Measurements from ENCODE around the gene CLDN6.

CLDN6 gene

GRCh38 chr16:3060339-3061127, 42.5 kb upstream of the CLDN6 start:
- Histone ChIP-seq H3K27ac (no peak overlapping the region), H3K4me3 (no peak overlapping the region)
- DNase-seq (ENCODE audit: low spot score), result no peak
- TF ChIP-seq CTCF (IDR thresholded peaks at IDR 0.05), result no peak

GRCh38 chr16:3059723-3060242, 41.8 kb upstream of the CLDN6 start:
- Histone ChIP-seq H3K4me3 (peak overlapping the region; percentile 91), H3K27ac (peak overlapping the region; percentile 26 to 80)
- TF ChIP-seq CTCF (IDR thresholded peaks at IDR 0.05), result no peak
- no peak for DNase-seq (ENCODE audit: low spot score)

GRCh38 chr16:3059041-3059722, 41.2 kb upstream of the CLDN6 start:
- peak; percentile 93 for TF ChIP-seq CTCF (IDR thresholded peaks at IDR 0.05)
- peak overlapping the region; percentile 44 to 80 for H3K27ac ChIP-seq
- peak overlapping the region; percentile 91 for H3K4me3 ChIP-seq
- DNase-seq (ENCODE audit: low spot score), result peak; percentile 90

GRCh38 chr16:3058139-3059030, 40.4 kb upstream of the CLDN6 start:
- no peak for DNase-seq (ENCODE audit: low spot score)
- peak overlapping the region; percentile 44 to 80 for H3K27ac ChIP-seq

GRCh38 chr16:3057181-3058138, 39.5 kb upstream of the CLDN6 start:
- TF ChIP-seq CTCF (IDR thresholded peaks at IDR 0.05), result no peak
- Histone ChIP-seq H3K4me3 (no peak overlapping the region), H3K27ac (no peak overlapping the region)
- DNase-seq (ENCODE audit: low spot score), result no peak

More at GRCh38 chr16:3058139-3059030, 40.4 kb upstream of the CLDN6 start:
- H3K4me3 ChIP-seq, result peak overlapping the region; percentile 91
- no peak for TF ChIP-seq CTCF (IDR thresholded peaks at IDR 0.05)
